Muscle of back (tissue), 13 donors: ENCODE data around the gene IRF2BP2. TPM values are rescaled to one million over a fixed set of nuclear protein-coding genes. Genes with fewer than 3 reads are reported as not detected.

Experiments
- DNase-seq, 3 donors: peaks; one replicate each; pipeline versions ENCODE4 v3.0.0 to v3.0.0-alpha.2; 2013
- long read RNA-seq, 9 donors: transcript quantifications; one replicate each; lab custom pipeline, GENCODE V29; 2026
- polyA plus RNA-seq, 10 donors: library from polyadenylated mRNA; unstranded; fragments of 120-200 nt; gene quantifications; one replicate each; pipeline ENCODE4 v1.2.1, GENCODE V29; 2013; ENCODE audit not compliant: insufficient read length in 10 of 10

The IRF2BP2 gene
- polyA plus RNA-seq, result 10 to 100 TPM; 56.1 to 83.4 (median 73.6) TPM
- long read RNA-seq, donor 1, full-length matches to known transcripts, result 18 of 18 reads
- long read RNA-seq, donor 1, partial matches to known transcripts, result 0 of 18 reads
- long read RNA-seq, donor 1, other reads (novel, unspliced or antisense), result 0 of 18 reads
- long read RNA-seq, donor 2, full-length matches to known transcripts, result 10 of 10 reads
- long read RNA-seq, donor 2, partial matches to known transcripts, result 0 of 10 reads
- long read RNA-seq, donor 2, other reads (novel, unspliced or antisense), result 0 of 10 reads
- long read RNA-seq, donor 3, result 0 reads
- long read RNA-seq, donor 4, full-length matches to known transcripts, result 8 of 8 reads
- long read RNA-seq, donor 4, partial matches to known transcripts, result 0 of 8 reads
- long read RNA-seq, donor 4, other reads (novel, unspliced or antisense), result 0 of 8 reads
- long read RNA-seq, donor 5, full-length matches to known transcripts, result 8 of 26 reads
- long read RNA-seq, donor 5, partial matches to known transcripts, result 18 of 26 reads
- long read RNA-seq, donor 5, other reads (novel, unspliced or antisense), result 0 of 26 reads
- long read RNA-seq, donor 6, full-length matches to known transcripts, result 13 of 13 reads
- long read RNA-seq, donor 6, partial matches to known transcripts, result 0 of 13 reads
- long read RNA-seq, donor 6, other reads (novel, unspliced or antisense), result 0 of 13 reads
- long read RNA-seq, donor 7, full-length matches to known transcripts, result 15 of 15 reads
- long read RNA-seq, donor 7, partial matches to known transcripts, result 0 of 15 reads
- long read RNA-seq, donor 7, other reads (novel, unspliced or antisense), result 0 of 15 reads
- long read RNA-seq, donor 8, full-length matches to known transcripts, result 11 of 11 reads
- long read RNA-seq, donor 8, partial matches to known transcripts, result 0 of 11 reads
- long read RNA-seq, donor 8, other reads (novel, unspliced or antisense), result 0 of 11 reads
- long read RNA-seq, donor 9, full-length matches to known transcripts, result 4 of 4 reads
- long read RNA-seq, donor 9, partial matches to known transcripts, result 0 of 4 reads
- long read RNA-seq, donor 9, other reads (novel, unspliced or antisense), result 0 of 4 reads

DNA sequence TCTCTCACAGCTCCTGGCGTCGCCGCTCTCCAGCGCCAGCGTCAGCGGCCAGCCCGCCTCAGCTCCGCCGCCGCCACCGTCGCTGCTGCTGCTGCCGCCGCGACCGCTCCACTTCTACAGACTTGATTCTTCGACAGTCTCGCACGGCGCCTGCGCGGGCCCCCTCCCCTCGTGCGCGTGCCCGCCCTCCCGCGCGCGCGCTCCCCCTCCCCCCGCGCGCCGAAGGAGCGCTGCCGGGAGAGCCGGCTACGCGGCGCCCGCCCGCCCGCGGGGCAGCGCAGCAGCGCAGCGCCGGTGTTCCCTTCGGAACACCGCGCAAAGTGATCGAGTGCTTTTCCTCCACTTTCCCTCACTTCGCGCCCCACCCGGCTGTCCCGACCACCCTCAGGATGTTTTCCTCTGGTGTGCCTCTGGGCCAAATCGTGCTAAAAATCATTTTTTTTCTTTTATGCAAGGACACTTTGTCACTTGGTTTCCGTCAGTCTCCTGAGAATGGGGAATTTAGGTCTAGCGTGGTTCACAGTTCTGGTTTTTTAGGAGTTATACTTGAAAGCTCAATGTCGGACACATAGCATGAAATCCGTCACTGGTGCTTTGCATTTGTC is at the start of gene IRF2BP2:
TSS of gene IRF2BP2 (minus strand) at position 118 of the 605 bp plus-strand sequence. CDS start 684 bp downstream, outside the sequence.
- DNase-seq, result peak; percentile 90 to 94 (median 91)

DNA sequence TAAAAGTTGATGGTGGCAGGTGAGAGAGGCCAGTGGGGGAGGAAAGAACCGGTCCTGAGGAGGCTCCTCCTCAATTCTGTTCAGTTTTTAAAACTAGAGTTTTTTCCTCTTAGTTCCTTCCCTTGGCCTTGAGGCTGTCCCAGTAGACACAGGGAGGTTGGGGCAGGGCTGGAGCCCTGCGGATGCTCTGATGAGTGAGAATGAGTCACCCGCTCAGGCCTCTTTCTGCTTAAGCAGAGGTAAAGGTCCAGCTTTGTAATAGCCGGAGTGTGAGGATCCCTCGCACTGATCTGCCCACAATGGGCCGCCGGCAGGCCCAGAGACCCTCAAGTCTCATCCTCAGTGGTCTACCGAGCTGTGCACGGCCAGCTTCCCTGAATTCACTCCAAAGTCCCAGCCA is 49.6 kb upstream of the IRF2BP2 start:
- DNase-seq, result no peak

DNA sequence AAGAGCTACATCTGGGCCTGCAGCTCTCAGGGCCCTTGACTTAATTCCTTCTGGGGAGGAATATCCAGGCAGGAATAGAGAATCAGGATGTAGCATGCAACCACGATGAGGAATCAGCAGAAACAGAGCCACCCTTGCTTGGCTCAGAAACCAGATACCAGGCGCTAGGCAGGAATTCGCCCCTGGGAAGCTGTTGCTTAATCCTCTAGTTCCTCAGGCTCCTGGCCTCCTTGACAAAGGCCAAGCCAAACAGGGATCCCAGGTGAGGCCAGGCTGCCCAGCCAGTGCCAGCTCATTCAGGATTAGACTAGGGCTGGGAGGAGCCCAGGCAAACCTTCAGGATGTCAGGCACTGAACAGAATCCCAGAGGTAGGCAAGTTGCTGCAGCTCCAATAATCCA is 48.2 kb upstream of the IRF2BP2 start:
- no peak for DNase-seq

DNA sequence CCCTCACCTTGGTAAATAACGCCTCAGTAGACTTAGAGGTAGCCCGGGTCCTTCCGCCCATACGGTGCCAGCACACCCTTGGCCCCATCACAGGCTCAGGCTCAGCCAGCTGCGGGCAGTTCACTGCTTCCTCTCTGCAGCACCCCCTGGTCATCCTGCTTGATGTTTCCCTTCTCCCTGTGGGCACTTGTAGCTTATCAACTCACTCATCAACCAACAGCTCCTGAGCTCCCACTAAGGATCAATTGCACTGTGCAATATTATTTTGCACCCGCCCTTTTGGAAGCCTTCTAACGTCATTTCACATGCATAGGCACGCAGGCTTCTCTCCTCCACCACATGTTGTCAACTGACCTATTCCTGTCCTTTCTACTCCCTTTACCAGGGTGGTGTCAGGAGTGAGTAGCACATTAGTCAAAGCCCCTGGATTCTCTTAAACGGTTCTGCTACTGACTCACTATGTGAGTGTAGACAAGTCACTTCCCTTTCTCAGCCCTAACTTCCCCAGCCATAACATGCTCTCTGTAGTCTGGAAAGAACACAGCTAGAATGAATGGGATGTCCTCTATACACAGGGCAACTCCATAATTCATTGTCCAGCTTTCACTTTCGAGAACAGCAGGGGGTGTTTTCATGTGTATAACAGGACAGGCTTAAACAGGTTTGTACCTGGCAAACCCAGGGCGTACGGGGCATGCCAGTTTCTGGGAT is 47.1 kb upstream of the IRF2BP2 start:
- peak in 2 of 3 donors; percentile 30 to 90 for DNase-seq

DNA sequence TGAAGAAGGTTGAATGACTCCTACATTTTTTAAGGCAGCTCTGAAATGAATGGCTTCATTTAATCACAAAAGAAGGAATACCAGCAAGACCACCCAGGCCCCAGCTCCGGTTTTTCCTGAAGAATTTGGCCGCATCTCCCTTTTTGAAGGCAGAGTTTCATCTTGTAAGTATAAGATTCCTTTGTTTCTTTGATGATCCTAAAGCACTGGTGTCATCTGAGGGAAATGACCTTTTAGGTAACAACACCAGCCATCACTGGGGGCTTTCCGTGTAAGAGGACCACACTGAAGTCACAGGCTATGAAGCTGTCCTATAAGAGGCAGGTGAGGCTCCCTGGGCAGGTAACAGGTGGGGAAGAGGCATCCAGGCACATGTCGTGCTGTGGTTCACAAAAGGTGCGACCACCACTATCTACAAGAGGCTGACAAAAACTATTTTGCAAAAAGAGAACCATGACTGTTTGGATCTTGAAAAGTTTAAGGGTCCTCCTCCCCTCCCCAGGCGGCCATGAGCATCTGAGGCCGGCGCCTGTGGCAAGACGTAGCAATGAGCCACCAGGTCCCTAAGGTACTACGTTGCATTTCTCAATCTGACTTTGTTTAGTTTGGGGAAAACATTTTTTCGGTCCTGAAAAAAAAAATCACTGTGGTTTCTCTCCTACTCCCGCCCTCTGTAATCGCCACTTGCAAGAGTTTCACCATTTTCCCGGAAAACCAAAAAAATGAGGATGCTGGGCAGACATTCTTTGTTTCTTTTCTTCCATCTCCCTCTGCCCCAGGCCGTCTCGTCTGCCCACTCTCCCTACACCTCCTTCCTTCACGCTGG is 46.3 kb upstream of the IRF2BP2 start:
- DNase-seq, result no peak

DNA sequence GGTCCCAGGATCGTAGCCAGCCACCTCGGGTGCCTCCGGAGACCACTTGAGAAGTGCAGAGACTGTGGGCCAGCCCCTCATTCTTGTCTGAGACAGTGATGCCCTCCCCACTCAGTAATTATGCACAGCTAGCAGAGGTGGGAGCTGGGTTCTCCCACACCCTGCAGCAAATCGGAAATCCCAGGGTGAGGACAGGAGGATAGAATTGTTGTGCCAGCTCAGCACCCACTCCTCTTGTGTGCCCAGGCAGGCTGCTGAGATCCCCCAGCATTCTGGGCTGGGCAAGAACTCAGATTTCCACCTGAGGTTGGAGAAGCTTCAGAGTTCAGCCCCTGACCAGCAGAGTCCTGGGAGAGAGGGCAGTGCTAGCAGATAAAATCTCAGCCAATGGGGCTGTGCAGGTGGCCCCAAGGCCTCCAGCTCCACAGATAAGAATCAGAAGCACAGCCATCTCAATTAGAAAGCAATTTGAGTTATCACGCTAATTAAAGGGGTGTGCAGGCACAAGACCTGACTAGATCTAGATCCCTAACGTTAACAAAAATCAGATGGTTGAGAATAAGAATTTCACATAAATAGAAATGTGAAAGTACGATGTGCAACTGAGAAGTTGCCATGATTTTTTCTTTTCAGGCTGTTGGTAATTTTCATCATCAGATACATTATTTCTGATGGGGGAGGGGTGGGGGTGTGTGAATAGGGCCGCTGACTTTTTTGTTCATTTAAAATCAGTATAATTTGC is 45.5 kb upstream of the IRF2BP2 start:
- DNase-seq, result no peak

DNA sequence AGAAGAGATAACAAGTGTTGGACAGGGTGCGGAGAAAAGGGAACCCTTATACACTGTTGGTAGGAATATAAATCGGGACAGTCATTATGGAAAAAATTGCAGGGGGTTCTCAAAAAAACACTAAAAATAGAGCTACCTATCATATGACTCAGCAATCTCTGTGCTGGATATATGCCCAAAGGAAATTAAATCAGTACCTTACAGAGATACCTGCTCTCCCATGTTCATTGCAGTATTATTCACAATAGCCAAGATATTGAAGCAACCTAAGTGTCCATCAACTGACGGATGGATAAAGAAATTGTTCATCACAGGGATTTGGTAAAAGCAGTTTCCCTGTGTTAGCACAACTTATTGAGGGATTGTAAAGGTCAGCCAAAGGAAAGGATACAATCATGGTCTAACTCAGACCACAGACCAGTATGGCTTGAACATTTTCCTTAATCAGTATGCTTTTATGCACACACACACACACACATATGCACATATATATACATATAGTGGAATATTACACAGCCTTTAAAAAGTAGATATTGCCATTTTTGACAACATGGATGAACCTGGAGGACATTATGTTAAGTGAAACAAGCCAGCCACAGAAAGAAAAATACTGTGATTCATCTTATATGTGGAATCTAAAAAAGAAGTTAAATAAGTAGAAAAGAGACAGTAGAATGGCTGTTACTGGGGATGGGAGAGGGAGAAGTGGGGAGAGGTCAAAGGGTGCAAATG is 44.2 kb upstream of the IRF2BP2 start:
- DNase-seq, result no peak

DNA sequence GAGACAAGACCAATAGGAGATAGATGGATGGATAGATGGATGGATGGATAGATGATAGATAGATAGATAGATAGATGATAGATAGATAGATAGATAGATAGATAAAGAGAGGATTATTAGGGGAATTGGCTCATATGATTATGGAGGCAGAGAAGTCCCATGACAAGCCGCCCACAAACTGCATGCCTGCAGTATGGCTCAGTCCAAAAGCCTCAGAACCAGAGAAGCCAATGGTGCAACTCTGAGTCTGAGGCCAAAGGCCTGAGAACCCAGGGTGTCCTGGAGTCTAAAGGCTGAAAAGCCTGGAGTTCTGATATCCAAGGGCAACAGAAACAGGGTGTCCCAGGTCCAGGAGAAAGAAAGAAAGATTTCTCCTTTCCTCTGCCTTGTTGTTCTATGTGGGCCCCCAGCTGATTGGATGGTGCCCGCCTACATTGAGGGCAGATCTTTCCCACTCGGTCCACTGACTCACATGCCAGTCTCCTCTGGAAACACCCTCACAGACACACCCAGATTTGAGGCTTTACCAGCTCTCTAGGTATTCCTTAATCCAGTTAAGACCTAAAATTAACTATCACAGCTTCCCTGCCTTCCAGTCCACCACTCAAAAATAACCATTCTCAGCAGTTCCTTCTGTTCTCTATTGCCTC is 39.6 kb upstream of the IRF2BP2 start:
- DNase-seq, result no peak

DNA sequence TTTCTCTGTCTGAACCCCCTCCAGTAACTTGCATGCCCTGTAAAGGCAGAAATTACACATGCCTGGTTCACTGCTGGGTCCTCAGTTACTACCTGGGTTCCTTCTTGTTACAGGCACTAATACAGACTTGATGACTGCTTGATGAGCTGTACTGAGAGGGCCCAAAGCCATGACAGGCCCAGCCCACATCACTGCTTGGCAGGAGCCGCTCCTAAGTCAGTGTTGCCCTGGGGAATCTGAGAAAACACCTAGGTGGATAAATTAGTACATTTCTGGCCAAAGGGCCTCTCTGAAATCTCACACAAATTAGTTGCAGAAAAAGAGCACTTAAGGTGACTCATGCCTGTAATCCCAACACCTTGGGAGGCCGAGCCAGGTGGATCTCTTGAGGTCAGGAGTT is 37.8 kb upstream of the IRF2BP2 start:
- DNase-seq, result no peak

DNA sequence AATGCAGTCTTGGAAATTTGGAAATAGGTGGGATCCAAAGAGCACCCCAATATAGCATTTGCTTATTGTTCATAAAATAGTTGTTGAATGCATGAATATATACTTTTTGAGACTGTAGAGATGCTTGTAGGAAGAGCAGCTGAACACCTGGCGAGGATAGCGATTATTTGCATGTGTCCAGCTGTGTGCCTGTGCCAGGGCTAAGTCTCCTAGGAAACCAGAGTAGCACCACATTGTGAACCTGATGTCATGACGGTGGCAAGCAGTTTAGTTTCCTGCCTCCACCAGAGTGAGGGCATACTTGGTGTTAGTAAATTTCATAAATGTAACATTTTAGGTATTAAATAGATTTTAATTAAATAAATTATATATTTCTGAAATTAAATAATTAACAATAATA is 37.3 kb upstream of the IRF2BP2 start:
- DNase-seq, result no peak

DNA sequence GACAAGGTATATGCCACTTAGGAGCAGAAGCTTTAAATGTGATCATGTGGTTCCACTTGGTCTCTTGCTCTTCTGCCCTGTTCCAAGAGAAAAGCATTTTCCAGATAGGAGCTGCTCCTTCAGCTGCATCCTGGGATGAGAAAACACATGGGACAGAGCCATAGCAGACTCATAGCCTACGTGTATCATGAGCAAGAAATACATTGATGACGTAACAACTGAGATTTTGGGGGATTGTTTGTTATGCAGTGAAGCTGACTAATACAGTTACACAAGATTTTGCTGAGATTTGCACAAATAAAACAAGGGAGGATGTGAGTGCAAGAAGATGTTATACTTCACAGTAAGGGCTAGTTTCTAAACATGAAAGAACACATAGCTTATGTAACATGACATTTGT is 36.0 kb upstream of the IRF2BP2 start:
- DNase-seq, result no peak

DNA sequence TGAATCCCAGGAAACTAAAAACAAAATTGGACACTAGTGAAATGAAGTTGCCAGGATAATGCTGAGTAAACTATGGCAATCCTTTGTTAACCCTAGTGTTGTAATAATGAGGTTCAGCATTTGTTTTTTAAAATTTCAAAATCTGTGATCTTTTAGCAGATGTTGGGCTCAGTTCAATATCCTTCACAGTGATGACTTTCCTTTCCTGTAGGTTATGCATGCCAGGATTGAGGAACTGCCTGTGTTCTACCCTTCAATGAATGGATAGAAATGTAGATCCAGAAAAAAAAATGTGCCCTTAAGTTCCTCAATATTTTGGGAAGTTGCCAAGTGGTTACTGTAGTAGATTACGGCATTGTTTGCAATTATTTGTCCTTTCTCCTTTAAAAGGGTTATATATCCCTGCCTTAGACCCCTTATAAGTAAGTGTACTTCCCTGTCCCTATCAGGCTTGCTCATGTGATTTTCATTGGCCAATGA is 35.5 kb upstream of the IRF2BP2 start:
- peak in 1 of 3 donors; percentile 30 for DNase-seq

DNA sequence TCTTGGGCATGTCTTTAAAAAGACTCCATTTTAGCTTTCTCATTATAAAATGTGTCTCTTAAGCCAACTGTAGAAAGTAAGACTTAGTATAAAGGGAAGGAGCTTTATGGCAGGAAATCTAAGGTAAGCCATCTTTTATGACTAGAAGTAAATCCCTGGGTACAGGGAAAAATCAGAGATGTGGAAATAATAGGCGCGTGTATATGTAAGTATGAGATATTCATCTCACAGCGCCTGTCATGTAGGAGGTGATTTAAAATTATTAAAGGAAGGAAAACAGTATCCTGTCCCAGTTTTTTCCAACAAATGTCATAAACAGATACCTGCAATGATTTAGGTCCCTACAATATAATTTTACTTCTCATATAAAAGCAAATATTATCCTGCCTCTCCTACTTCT is 35.0 kb upstream of the IRF2BP2 start:
- DNase-seq, result no peak

DNA sequence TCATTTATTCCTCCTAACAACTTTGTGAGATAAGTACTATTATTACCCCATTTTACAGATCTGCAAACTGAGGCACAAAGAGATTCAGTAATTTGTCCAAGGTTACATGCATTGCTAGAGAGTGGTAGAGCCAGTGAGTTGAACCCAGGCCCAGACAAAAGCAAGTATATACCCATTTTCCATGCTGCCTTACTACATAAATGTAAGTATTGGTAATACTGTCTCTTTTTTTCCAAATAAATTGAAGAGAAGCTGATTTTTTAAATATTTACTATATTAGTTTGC is 33.8 kb upstream of the IRF2BP2 start:
- no peak for DNase-seq

DNA sequence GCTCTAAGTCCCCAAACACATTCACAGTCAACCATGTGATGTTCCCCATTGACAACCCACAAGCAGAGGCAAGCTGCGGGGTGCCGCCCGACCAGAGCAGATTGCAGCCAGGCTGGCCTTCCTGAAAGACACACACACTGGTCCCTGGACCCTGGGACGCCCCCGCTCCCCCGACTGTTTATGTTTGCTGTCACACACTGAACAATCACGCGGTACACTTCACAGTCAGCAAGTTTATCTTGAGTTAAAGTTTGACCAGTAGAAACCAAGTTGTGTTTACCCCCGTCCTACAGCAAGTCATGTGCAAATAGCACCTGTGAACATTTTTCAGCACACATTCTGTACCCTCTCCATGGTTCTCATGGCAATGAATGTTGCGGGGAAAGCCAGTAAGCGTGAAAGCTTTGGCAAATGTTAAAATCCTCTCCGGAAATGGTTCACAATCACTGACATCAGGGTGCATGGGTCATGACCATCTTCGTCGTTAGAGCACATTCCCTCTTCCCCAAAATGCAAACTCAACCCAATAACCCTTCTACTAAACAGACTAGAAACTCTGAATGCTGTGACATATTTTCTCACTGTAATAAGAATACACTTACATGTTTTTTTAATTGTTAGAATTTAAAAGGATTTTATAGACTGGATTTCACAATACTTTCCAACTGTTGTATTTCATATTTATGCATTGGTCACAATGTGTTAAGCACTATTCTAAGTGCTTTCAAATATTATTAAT is 33.3 kb upstream of the IRF2BP2 start:
- no peak for DNase-seq

DNA sequence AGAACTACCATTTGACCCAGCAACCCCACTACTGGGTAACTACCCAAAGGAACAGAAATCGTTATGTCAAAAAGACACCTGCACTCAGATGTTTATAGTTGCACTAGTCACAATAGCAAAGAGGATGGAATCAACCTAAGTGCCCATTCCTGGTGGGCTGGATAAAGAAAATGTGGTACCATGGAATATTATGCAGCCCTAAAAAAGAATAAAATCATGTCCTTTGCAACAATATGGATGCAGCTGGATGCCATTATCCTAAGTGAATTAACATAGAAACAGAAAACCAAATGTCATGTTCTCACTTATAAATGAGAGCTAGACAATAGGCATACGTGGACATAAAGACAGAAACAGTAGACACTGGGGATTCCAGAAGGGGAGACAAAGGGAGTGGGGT is 32.5 kb upstream of the IRF2BP2 start:
- DNase-seq, result no peak

DNA sequence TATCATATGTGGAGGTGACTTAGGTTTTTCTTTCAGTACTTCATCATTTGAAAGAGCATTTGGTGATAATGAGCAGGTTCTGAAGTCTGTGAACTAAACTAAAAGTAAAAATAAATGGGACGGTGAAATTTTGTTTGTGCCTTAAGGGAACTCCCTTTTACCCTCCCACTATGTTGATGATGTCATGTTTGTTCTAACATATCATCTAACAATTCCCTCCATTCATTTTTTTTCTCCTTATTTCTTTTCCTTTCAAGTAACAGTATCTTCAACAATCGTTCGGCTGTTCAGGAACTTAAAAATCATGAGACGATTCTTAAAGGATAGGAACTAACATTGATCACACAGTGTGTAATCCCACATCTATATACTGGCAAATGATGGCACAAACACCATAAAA is 30.0 kb upstream of the IRF2BP2 start:
- no peak for DNase-seq
